H9 (cell line): ENCODE results near the gene VPS29. TPM values are rescaled to one million over a fixed set of nuclear protein-coding genes. Genes with fewer than 3 reads are reported as not detected.

ENCODE experiments used
- DNase-seq: peaks from one replicate; pipeline ENCODE4 v3.0.0-alpha.2; 2017
- H2AFZ ChIP-seq: one replicate; pipeline ENCODE4 v1.6.1; 2013; ENCODE audit warnings: mild to moderate bottlenecking, low read length, control low read depth, moderate library complexity
- H2AK5ac ChIP-seq: 2 replicates; pipeline ENCODE4 v1.6.1; 2013; ENCODE audit warnings: low read length, control low read depth, mixed read lengths; ENCODE audit not compliant: insufficient read length
- H2BK120ac ChIP-seq: one replicate; pipeline ENCODE4 v1.6.1; 2013; ENCODE audit warnings: low read depth, mild to moderate bottlenecking, low read length, control low read depth, inconsistent platforms; ENCODE audit not compliant: poor library complexity, severe bottlenecking
- H2BK12ac ChIP-seq: 2 replicates; pipeline ENCODE4 v1.6.1; 2013; ENCODE audit warnings: low read length, control low read depth, mixed read lengths, low read depth; ENCODE audit not compliant: insufficient read length
- H2BK15ac ChIP-seq: 2 replicates; pipeline ENCODE4 v1.6.1; 2013; ENCODE audit warnings: low read depth, low read length, control low read depth
- H2BK20ac ChIP-seq: one replicate; pipeline ENCODE4 v1.6.1; 2013; ENCODE audit warnings: low read depth, mild to moderate bottlenecking, low read length, control low read depth, inconsistent platforms; ENCODE audit not compliant: poor library complexity, severe bottlenecking
- H2BK5ac ChIP-seq: 2 replicates; pipeline ENCODE4 v1.6.1; 2013; ENCODE audit warnings: low read length, control low read depth, mixed read lengths; ENCODE audit not compliant: insufficient read length
- H3K14ac ChIP-seq: 2 replicates; pipeline ENCODE4 v1.6.1; 2013; ENCODE audit warnings: low read length, control low read depth; ENCODE audit not compliant: insufficient read depth
- H3K18ac ChIP-seq: 2 replicates; pipeline ENCODE4 v1.6.1; 2013; ENCODE audit warnings: low read depth, mild to moderate bottlenecking, mixed read lengths, low read length, control low read depth; ENCODE audit not compliant: insufficient read length
- H3K23ac ChIP-seq: 2 replicates; pipeline ENCODE4 v1.6.1; 2013; ENCODE audit warnings: low read length, control low read depth, mixed read lengths, low read depth; ENCODE audit not compliant: insufficient read length
- H3K23me2 ChIP-seq: 2 replicates; pipeline ENCODE4 v1.6.1; 2013; ENCODE audit warnings: low read depth, mild to moderate bottlenecking, mixed read lengths, low read length, control low read depth; ENCODE audit not compliant: insufficient read length, poor library complexity, severe bottlenecking
- H3K27ac ChIP-seq: 2 replicates; pipeline ENCODE4 v1.5.1; 2013; ENCODE audit warnings: low read length, control low read depth, mixed read lengths, low read depth; ENCODE audit not compliant: insufficient read length
- H3K27me3 ChIP-seq: 2 replicates; pipeline ENCODE4 v1.6.1; 2013; ENCODE audit warnings: low read length, control low read depth, inconsistent platforms; ENCODE audit not compliant: insufficient read depth
- H3K4ac ChIP-seq: 2 replicates; pipeline ENCODE4 v1.6.1; 2013; ENCODE audit warnings: low read depth, mild to moderate bottlenecking, control low read depth, inconsistent platforms, low read length, moderate library complexity
- H3K4me1 ChIP-seq: 2 replicates; pipeline ENCODE4 v1.6.1; 2013; ENCODE audit warnings: low read length, control low read depth, inconsistent platforms; ENCODE audit not compliant: insufficient read depth
- H3K4me2 ChIP-seq: 2 replicates; pipeline ENCODE4 v1.6.1; 2013; ENCODE audit warnings: low read length, control low read depth, mixed read lengths; ENCODE audit not compliant: insufficient read length, insufficient read depth
- H3K56ac ChIP-seq: 2 replicates; pipeline ENCODE4 v1.6.1; 2013; ENCODE audit warnings: low read depth, mild to moderate bottlenecking, mixed read lengths, low read length, control low read depth; ENCODE audit not compliant: insufficient read length
- H3K79me1 ChIP-seq: 2 replicates; pipeline ENCODE4 v1.6.1; 2013; ENCODE audit warnings: low read depth, mild to moderate bottlenecking, moderate library complexity, low read length, control low read depth, inconsistent platforms; ENCODE audit not compliant: insufficient read depth, poor library complexity, severe bottlenecking
- H3K79me2 ChIP-seq: 2 replicates; pipeline ENCODE4 v1.6.1; 2013; ENCODE audit warnings: low read length, control low read depth, inconsistent platforms; ENCODE audit not compliant: insufficient read depth
- H3K9ac ChIP-seq: 2 replicates; pipeline ENCODE4 v1.6.1; 2013; ENCODE audit warnings: low read length, control low read depth, mixed read lengths; ENCODE audit not compliant: insufficient read length; ENCODE audit errors: extremely low read depth
- H3K9me3 ChIP-seq: one replicate; pipeline ENCODE4 v1.6.1; 2013; ENCODE audit warnings: low read depth, low read length, inconsistent platforms; ENCODE audit not compliant: control insufficient read depth
- H3T11ph ChIP-seq: one replicate; pipeline ENCODE4 v1.6.1; 2013; ENCODE audit warnings: mild to moderate bottlenecking, low read length, control low read depth, inconsistent platforms
- H4K20me1 ChIP-seq: one replicate; pipeline ENCODE4 v1.6.1; 2013; ENCODE audit not compliant: control insufficient read depth, insufficient read length, insufficient read depth
- H4K5ac ChIP-seq: 2 replicates; pipeline ENCODE4 v1.6.1; 2013; ENCODE audit warnings: low read depth, mild to moderate bottlenecking, mixed read lengths, low read length, control low read depth; ENCODE audit not compliant: insufficient read length
- H4K8ac ChIP-seq: replicated peaks from 2 replicates; pipeline ENCODE4 v1.6.1; 2013; ENCODE audit warnings: low read length, control low read depth, mixed read lengths, low read depth; ENCODE audit not compliant: insufficient read length
- H4K91ac ChIP-seq: 2 replicates; pipeline ENCODE4 v1.6.1; 2013; ENCODE audit warnings: low read depth, mild to moderate bottlenecking, moderate library complexity, mixed read lengths, low read length, control low read depth; ENCODE audit not compliant: insufficient read length
- H3K27ac Mint-ChIP-seq, 3 experiments: 2 replicates in 2 of 3; 3 replicates in 1 of 3; pipeline ENCODE4 v1.8.0; 2020 to 2021; ENCODE audit warnings: mixed read lengths in 3 of 3, mild to moderate bottlenecking in 1 of 3, moderate library complexity in 1 of 3
- H3K27me3 Mint-ChIP-seq: 2 replicates; pipeline ENCODE4 v1.8.0; 2021; ENCODE audit warnings: low read depth, mild to moderate bottlenecking, moderate library complexity, mixed read lengths
- H3K36me3 Mint-ChIP-seq, 3 experiments: 2 replicates in 2 of 3; 3 replicates in 1 of 3; pipeline ENCODE4 v1.8.0; 2020 to 2021; ENCODE audit warnings: low read depth in 3 of 3, mixed read lengths in 3 of 3; ENCODE audit not compliant: insufficient read depth in 1 of 3
- H3K4me1 Mint-ChIP-seq, 2 experiments: 2 replicates each; pipeline ENCODE4 v1.8.0; 2020; ENCODE audit warnings: mixed read lengths in 2 of 2
- H3K4me3 Mint-ChIP-seq, 2 experiments: 2 replicates in 1 of 2; 3 replicates in 1 of 2; pipeline ENCODE4 v1.8.0; 2020 to 2021; ENCODE audit warnings: mild to moderate bottlenecking in 2 of 2, mixed read lengths in 2 of 2, moderate library complexity in 1 of 2
- H3K9me3 Mint-ChIP-seq, 2 experiments: 2 replicates in 1 of 2; 3 replicates in 1 of 2; pipeline ENCODE4 v1.8.0; 2020; ENCODE audit warnings: mild to moderate bottlenecking in 2 of 2, mixed read lengths in 2 of 2, moderate library complexity in 1 of 2
- WGBS: extraction: QIAGEN DNeasy Blood & Tissue Kit; methylation state at CpG from one replicate; pipeline ENCODE4 v1.1.7; 2013; ENCODE audit warnings: missing lambda C conversion rate, low lambda C conversion rate, mixed read lengths; ENCODE audit not compliant: insufficient read length; ENCODE audit errors: extremely low coverage; 5-methylcytosine and 5-hydroxymethylcytosine counted together
- total RNA-seq: library from RNA; stranded (reverse); gene quantifications from 2 replicates; pipeline ENCODE4 v1.2.1, GENCODE V29; 2021
- TF ChIP-seq, protein P1 (sequence below): fragments of 200-600 bp; sonication (generic); conservative IDR thresholded peaks from 3 replicates; pipeline ENCODE4 v1.8.0; 2021; ENCODE audit warnings: antibody characterized with exemption, mild to moderate bottlenecking

VPS29 gene
- total RNA-seq, 1 experiment from 2014 or later: 81.5 TPM

DNA sequence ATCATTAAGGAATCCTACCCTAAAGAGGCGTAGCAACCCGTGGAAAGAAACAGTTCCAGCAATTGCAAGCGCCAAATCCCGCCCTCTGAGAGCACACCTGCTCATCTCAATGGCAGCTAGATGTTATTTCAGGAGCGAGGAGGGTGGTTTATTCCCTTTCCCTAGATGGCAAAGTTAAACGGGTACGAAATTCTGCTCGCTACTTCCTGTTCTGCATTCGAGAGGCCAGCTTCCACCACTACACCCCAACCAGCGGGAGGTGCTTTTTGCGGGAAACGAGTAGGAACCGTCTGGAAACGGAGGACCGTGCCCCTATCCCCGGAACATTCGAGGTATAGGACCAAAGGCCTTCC is 536 bp downstream of the VPS29 start:
- no peak overlapping the region for H2AFZ ChIP-seq
- WGBS: no CpG with 5 or more reads among the region's 17 CpGs
- no peaks in the 10 kb centered on the region for H4K20me1 ChIP-seq
- H4K91ac ChIP-seq: no peak overlapping the region
- no peaks in the 10 kb centered on the region for H3K4me1 ChIP-seq
- Mint-ChIP-seq H3K27ac (peak overlapping the region in 2 of 3 experiments; percentile 83 to 91; a peak in 3 of 7 replicates), H3K9me3 (peaks cover 10 to 11% of the 10 kb centered on the region in 2 experiments), H3K27me3 (peaks cover 17% of the 10 kb centered on the region), H3K36me3 (peaks cover 8 to 16% (median 10%) of the 10 kb centered on the region in 3 experiments), H3K4me1 (peaks cover 4 to 5% of the 10 kb centered on the region in 2 experiments; a peak in 3 of 4 replicates), H3K4me3 (peak overlapping the region; percentile 99)
- H3K79me2 ChIP-seq: no peaks in the 10 kb centered on the region
- H3K27me3 ChIP-seq: peaks cover 5% of the 10 kb centered on the region; the same call in 1 of the 2 replicates
- H3K4ac ChIP-seq: no peak overlapping the region
- TF ChIP-seq, protein P1, sequence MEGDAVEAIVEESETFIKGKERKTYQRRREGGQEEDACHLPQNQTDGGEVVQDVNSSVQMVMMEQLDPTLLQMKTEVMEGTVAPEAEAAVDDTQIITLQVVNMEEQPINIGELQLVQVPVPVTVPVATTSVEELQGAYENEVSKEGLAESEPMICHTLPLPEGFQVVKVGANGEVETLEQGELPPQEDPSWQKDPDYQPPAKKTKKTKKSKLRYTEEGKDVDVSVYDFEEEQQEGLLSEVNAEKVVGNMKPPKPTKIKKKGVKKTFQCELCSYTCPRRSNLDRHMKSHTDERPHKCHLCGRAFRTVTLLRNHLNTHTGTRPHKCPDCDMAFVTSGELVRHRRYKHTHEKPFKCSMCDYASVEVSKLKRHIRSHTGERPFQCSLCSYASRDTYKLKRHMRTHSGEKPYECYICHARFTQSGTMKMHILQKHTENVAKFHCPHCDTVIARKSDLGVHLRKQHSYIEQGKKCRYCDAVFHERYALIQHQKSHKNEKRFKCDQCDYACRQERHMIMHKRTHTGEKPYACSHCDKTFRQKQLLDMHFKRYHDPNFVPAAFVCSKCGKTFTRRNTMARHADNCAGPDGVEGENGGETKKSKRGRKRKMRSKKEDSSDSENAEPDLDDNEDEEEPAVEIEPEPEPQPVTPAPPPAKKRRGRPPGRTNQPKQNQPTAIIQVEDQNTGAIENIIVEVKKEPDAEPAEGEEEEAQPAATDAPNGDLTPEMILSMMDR: no peak
- no peak overlapping the region for H3K18ac ChIP-seq
- H3K4me2 ChIP-seq: peak overlapping the region; percentile 60
- H2BK5ac ChIP-seq: no peak overlapping the region
- H3K9ac ChIP-seq: peak overlapping the region; percentile 65
- no peak overlapping the region for H2BK12ac ChIP-seq
- H2BK120ac ChIP-seq: no peak overlapping the region
- no peaks in the 10 kb centered on the region for H3K79me1 ChIP-seq
- no peak overlapping the region for H3K27ac ChIP-seq
- no peak overlapping the region for H4K5ac ChIP-seq
- no peak overlapping the region for H3T11ph ChIP-seq
- no peak overlapping the region for H3K14ac ChIP-seq
- no peaks in the 10 kb centered on the region for H3K9me3 ChIP-seq
- no peak overlapping the region for H3K56ac ChIP-seq
- no peak overlapping the region for H2BK15ac ChIP-seq
- no peak overlapping the region for H2AK5ac ChIP-seq
- no peaks in the 10 kb centered on the region for H3K23me2 ChIP-seq
- DNase-seq: peak; percentile 45
- no peak overlapping the region for H4K8ac ChIP-seq
- no peak overlapping the region for H3K23ac ChIP-seq
- H2BK20ac ChIP-seq: no peak overlapping the region
